ENCODE data around the gene BHMT2.

Gene BHMT2

DNA sequence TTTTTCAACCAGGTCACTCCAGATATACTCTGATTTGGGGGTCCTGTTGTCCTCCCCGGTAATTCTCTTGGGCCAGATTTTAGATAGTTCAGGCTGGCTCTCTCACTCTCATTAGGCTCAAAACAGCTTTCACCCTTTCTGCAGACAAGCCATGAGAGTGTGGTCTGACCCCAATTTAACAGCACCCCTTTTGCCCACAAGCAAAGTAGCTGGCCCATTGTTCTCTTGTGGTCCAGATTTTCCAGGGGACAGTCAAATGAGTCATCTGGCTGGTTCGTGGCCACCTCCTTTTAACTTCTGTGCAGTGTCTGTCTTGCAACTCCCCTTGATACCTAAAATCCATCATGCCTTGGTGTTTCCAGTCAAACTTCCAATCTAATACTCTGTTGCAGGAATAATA, 16.5 kb downstream of the BHMT2 start:
- no peak for DNase-seq (ENCODE audit: extremely low spot score)
- TF ChIP-seq, protein P1, sequence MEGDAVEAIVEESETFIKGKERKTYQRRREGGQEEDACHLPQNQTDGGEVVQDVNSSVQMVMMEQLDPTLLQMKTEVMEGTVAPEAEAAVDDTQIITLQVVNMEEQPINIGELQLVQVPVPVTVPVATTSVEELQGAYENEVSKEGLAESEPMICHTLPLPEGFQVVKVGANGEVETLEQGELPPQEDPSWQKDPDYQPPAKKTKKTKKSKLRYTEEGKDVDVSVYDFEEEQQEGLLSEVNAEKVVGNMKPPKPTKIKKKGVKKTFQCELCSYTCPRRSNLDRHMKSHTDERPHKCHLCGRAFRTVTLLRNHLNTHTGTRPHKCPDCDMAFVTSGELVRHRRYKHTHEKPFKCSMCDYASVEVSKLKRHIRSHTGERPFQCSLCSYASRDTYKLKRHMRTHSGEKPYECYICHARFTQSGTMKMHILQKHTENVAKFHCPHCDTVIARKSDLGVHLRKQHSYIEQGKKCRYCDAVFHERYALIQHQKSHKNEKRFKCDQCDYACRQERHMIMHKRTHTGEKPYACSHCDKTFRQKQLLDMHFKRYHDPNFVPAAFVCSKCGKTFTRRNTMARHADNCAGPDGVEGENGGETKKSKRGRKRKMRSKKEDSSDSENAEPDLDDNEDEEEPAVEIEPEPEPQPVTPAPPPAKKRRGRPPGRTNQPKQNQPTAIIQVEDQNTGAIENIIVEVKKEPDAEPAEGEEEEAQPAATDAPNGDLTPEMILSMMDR (IDR thresholded peaks at IDR 0.05; ENCODE audit: control extremely low read depth, extremely low read depth, low read depth, missing control alignments) = no peak
- ChIA-PET CTCF (no interaction called here), POLR2A (no interaction called here)

DNA sequence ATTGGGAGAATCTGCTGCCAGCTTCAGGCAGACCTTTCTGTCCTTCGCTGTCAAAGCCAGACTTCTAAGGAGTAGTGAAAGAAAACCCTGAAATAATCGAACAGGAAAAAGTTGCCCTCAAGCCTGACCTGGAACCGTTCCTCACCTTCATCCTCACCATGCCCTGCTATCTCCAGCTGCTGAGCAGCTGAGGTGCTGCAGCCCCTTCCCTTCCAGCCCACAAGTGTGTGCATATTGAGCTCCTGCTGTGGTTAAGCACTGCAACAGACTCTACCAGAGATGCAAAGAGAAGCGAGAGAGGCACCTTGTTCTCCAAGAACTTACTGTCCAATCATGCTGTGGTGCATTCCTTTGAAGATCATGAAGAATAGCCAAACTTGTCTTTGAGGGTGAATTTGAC, 18.9 kb downstream of the BHMT2 start:
- no peak for DNase-seq (ENCODE audit: extremely low spot score)
- TF ChIP-seq, protein P1 (IDR thresholded peaks at IDR 0.05; ENCODE audit: control extremely low read depth, extremely low read depth, low read depth, missing control alignments) = no peak
- ChIA-PET POLR2A (no interaction called here), CTCF (interaction anchor here (1.2 kb wide), 1 partner anchor 14 kb away, joined by 3 read pairs; no protein-coding TSS in a partner anchor)

DNA sequence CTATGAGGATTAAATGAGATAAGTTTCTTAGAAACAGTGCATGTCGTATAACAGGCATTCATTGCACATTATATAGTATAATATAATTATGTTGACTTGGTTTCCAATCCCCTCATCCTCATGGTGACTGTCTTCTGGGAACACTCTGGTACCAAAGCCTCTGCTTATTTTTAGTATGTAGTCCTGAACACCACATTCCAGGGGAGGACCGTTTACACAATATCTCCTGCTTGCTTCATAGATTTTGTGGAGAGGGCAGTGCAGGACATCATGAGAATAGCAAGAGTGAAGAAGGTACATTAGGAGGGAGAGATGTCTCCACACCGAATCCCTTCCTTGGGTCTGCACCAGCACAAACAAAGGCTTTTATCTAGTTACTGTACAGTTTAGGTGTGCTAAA, 21.5 kb downstream of the BHMT2 start:
- DNase-seq (ENCODE audit: extremely low spot score) = no peak
- ChIA-PET POLR2A (no interaction called here), CTCF (no interaction called here)
- TF ChIP-seq, protein P1 (IDR thresholded peaks at IDR 0.05; ENCODE audit: control extremely low read depth, extremely low read depth, low read depth, missing control alignments) = no peak

DNA sequence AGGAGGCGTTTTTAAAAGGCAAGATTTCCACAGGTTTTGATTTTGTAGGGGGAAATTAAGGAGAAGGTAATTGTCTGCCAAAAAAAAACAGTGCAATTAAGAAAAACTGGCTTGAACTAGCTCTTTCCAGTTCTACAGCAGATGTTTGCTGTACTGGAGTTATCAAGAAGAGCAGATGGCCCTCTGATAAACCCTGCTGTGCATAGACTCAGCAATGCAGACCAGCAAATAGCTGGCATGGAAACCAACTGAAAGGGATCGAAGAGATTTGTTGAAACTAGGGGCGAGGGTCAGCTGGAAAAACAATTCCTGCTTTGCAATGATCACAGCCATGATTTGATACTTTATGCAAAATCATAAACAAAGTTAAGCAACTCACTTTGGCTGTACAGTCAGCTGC, 24.2 kb downstream of the BHMT2 start:
- ChIA-PET POLR2A (no interaction called here), CTCF (no interaction called here)
- TF ChIP-seq, protein P1 (IDR thresholded peaks at IDR 0.05; ENCODE audit: control extremely low read depth, extremely low read depth, low read depth, missing control alignments) = no peak
- DNase-seq (ENCODE audit: extremely low spot score) = no peak

DNA sequence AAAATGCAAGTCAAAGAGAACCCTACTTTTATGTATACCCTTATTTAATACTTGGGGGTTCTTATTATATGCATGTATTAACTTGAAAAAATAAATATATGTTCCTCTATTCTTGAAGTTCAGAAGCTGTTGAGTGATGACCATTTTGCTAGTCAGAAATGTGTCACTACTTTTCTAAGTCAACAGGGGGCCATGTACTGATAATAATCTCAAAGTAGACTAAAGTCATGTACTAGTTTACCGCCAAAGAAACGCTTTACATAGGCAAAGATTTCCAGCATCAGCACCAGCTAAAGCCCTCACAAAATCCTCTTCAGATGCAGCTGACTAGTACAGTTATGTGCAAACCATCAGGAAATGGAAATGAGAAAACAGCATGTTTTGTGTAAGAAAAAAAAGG, 36.3 kb downstream of the BHMT2 start:
- TF ChIP-seq, protein P1 (IDR thresholded peaks at IDR 0.05; ENCODE audit: control extremely low read depth, extremely low read depth, low read depth, missing control alignments) = no peak
- ChIA-PET CTCF (interaction anchor here (0.8 to 3.2 kb wide), 7 partner anchors 10 to 83 kb away, joined by 3 to 24 read pairs (median 8); no protein-coding TSS in a partner anchor), POLR2A (no interaction called here)
- DNase-seq (ENCODE audit: extremely low spot score) = no peak

DNA sequence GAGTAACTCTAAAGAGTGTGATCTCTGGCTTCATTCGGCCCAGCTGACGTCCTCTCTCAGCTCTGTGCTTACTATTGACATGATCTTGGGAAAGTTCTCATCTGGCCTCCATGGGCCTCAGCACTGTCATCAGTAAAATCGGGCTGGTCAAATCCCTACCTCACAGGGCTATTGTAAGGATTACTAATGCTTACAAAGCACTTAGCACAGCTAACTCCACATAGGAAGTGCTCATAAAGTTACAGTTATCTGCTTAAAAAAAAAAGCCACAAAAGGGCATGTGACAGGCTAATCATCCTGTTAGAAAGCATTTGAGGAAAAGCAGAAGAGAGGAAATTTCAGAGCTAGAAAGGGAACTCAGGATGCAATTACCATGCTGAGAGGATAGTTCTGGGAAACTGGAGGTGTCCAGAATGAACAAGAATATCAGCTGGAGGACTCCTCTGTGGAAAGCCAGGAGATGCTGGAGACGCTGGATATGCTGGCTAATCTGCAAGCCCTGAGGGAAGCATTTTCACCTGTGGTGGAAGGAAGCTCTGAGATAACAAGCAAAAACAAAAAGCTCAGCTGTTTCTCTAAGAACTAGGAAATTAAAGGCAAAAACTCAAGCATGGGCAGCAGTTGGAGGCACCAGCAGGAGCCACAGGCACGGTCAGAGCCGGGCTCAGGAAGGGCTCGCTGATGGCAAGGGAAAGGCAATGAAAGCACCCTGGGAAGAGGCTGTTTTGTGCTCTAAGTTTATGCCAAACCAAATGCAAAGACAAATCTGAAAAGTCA, 37.6 kb downstream of the BHMT2 start:
- ChIA-PET CTCF (interaction anchor here (1.1 to 3.2 kb wide), 7 partner anchors 9 to 207 kb away, joined by 3 to 24 read pairs (median 8); no protein-coding TSS in a partner anchor), POLR2A (no interaction called here)
- no peak for DNase-seq (ENCODE audit: extremely low spot score)
- TF ChIP-seq, protein P1 (IDR thresholded peaks at IDR 0.05; ENCODE audit: control extremely low read depth, extremely low read depth, low read depth, missing control alignments) = no peak

Measured in GM10248 (cell line).